ENCODE data around the gene PTPRU. TPM values are rescaled to one million over a fixed set of nuclear protein-coding genes. Genes with fewer than 3 reads are reported as not detected.

PTPRU gene
- total RNA-seq, 1 experiment from 2014 or later: 40.7 TPM

GRCh38 chr1:29342983-29343382, 106.7 kb downstream of the PTPRU start:
- H3K4me3 ChIP-seq (replicated peaks in 1 of 2; ENCODE audit: low read depth in 1 of 2, low read length in 2 of 2): no peak overlapping the region
- BruUV-seq (replicated peaks): no TSS peak
- no peaks in the 10 kb centered on the region for H3K9me2 ChIP-seq (ENCODE audit: insufficient read depth)
- POLR2A ChIA-PET: no interaction called here
- CTCF ChIA-PET: no interaction called here
- H3K36me3 ChIP-seq (ENCODE audit: control insufficient read depth in 1 of 2, insufficient read depth in 2 of 2, low read length in 2 of 2): no peaks in the 10 kb centered on the region
- no peaks in the 10 kb centered on the region for H3K9me3 ChIP-seq (ENCODE audit: control insufficient read depth in 1 of 2, insufficient read depth in 1 of 2, low read depth in 1 of 2, low read length in 2 of 2)
- TF ChIP-seq TCF7L2 (IDR thresholded peaks at IDR 0.05; ENCODE audit: borderline replicate concordance, extremely low read depth, insufficient read depth, insufficient read length) (no peak), EZH2 (IDR thresholded peaks at IDR 0.05) (no peak), JUND (IDR thresholded peaks at IDR 0.05) (no peak)
- RAD21 ChIA-PET (ENCODE audit: low non-redundant PET in 1 of 2, low total read pairs in 2 of 2, uncharacterized antibody in 2 of 2, unreplicated experiment in 2 of 2): no interaction called here
- 0 out of 2 replicates have a peak, but pooled peaks cover 11% of the 10 kb centered on the region for H3K27me3 ChIP-seq (ENCODE audit: insufficient read depth, low read length)
- no peaks in the 10 kb centered on the region for H3K79me2 ChIP-seq (ENCODE audit: insufficient read depth, low read length)
- no peak overlapping the region for H2AFZ ChIP-seq (ENCODE audit: low read depth, low read length, poor library complexity, severe bottlenecking)
- ATAC-seq (no peak), DNase-seq (ENCODE audit: low read depth, low spot score) (no peak)
- no peaks in the 10 kb centered on the region for H4K20me1 ChIP-seq (ENCODE audit: insufficient read depth)
- intact Hi-C loops (cut with micrococcal nuclease): loop anchor here (10.0 kb wide), 1 partner anchor 98 kb away; no protein-coding TSS in a partner anchor
- H3K4me1 ChIP-seq (ENCODE audit: control insufficient read depth in 1 of 2, insufficient read depth in 2 of 2, low read length in 2 of 2): no peaks in the 10 kb centered on the region
- H3K9ac ChIP-seq (ENCODE audit: low read length): no peak overlapping the region
- no peak overlapping the region for H3K4me2 ChIP-seq (ENCODE audit: low read length)
- H3K27ac ChIP-seq (ENCODE audit: low read depth, low read length): no peak overlapping the region

DNA sequence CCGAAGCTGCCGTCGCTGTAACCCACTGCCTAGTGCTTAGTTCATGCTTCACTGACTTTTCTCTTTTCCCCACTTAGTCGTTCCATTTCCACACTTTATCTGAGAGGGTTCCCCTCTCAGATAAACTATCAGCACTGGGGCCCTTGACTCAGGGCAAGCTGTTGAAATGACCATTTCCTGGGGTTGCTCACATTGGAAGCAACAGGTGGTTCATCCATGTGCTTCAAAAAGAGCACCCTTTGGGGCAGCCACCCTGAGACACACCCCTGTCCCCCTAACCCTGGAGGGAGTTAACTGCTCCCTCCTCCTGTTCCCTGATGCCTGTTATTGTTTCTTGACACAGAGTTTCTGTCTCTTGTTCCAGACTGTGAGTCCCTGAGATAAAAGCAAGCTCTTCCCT, 107.2 kb downstream of the PTPRU start:
- Histone ChIP-seq H3K36me3 (ENCODE audit: control insufficient read depth in 1 of 2, insufficient read depth in 2 of 2, low read length in 2 of 2) (no peaks in the 10 kb centered on the region), H4K20me1 (ENCODE audit: insufficient read depth) (no peaks in the 10 kb centered on the region), H2AFZ (ENCODE audit: low read depth, low read length, poor library complexity, severe bottlenecking) (no peak overlapping the region), H3K9ac (ENCODE audit: low read length) (no peak overlapping the region), H3K79me2 (ENCODE audit: insufficient read depth, low read length) (no peaks in the 10 kb centered on the region), H3K27me3 (ENCODE audit: insufficient read depth, low read length) (0 out of 2 replicates have a peak, but pooled peaks cover 11% of the 10 kb centered on the region), H3K4me2 (ENCODE audit: low read length) (no peak overlapping the region), H3K9me2 (ENCODE audit: insufficient read depth) (no peaks in the 10 kb centered on the region), H3K4me1 (ENCODE audit: control insufficient read depth in 1 of 2, insufficient read depth in 2 of 2, low read length in 2 of 2) (no peaks in the 10 kb centered on the region), H3K9me3 (ENCODE audit: control insufficient read depth in 1 of 2, insufficient read depth in 1 of 2, low read depth in 1 of 2, low read length in 2 of 2) (no peaks in the 10 kb centered on the region), H3K4me3 (replicated peaks in 1 of 2; ENCODE audit: low read depth in 1 of 2, low read length in 2 of 2) (no peak overlapping the region), H3K27ac (ENCODE audit: low read depth, low read length) (no peak overlapping the region)
- intact Hi-C loops (cut with micrococcal nuclease): loop anchor here (10.0 kb wide), 1 partner anchor 99 kb away; no protein-coding TSS in a partner anchor
- no peak for DNase-seq (ENCODE audit: low read depth, low spot score)
- no peak for ATAC-seq
- RAD21 ChIA-PET (ENCODE audit: low non-redundant PET in 1 of 2, low total read pairs in 2 of 2, uncharacterized antibody in 2 of 2, unreplicated experiment in 2 of 2): no interaction called here
- POLR2A ChIA-PET: no interaction called here
- TF ChIP-seq, protein P1, sequence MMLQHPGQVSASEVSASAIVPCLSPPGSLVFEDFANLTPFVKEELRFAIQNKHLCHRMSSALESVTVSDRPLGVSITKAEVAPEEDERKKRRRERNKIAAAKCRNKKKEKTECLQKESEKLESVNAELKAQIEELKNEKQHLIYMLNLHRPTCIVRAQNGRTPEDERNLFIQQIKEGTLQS (IDR thresholded peaks at IDR 0.05): no peak
- TF ChIP-seq REST (IDR thresholded peaks at IDR 0.05; ENCODE audit: low read depth): no peak
- TF ChIP-seq CTCF (IDR thresholded peaks at IDR 0.05 in 2 of 3, conservative IDR thresholded peaks at IDR 0.05 in 1 of 3; ENCODE audit: borderline replicate concordance in 1 of 3, insufficient read depth in 1 of 3, low read depth in 2 of 3, low read length in 2 of 3): no peak
- TF ChIP-seq CEBPB (IDR thresholded peaks at IDR 0.05; ENCODE audit: low read depth): no peak
- TF ChIP-seq POLR2A (IDR thresholded peaks at IDR 0.05; ENCODE audit: borderline replicate concordance, extremely low read depth, insufficient read depth, insufficient read length): no peak
- no peak for TF ChIP-seq ZBTB33 (IDR thresholded peaks at IDR 0.05; ENCODE audit: extremely low read depth, insufficient replicate concordance, low read length)
- TF ChIP-seq SRF (IDR thresholded peaks at IDR 0.05; ENCODE audit: low read depth): no peak
- TF ChIP-seq ZFX (IDR thresholded peaks at IDR 0.05): no peak
- no peak for TF ChIP-seq EGR1 (IDR thresholded peaks at IDR 0.05; ENCODE audit: low read depth)
- TF ChIP-seq YY1 (IDR thresholded peaks at IDR 0.05; ENCODE audit: extremely low read depth, insufficient replicate concordance, low read depth, low read length): no peak
- TF ChIP-seq CBX3 (IDR thresholded peaks at IDR 0.05; ENCODE audit: low read depth): no peak
- no TSS peak for BruUV-seq (replicated peaks)
- CTCF ChIA-PET: no interaction called here
